ENCODE data around the gene SRP72.

The SRP72 gene

GRCh38 chr4:56467284-56468096 lies at the start of gene SRP72:
TSS of gene SRP72 (plus strand) at chr4:56467617. CDS start at chr4:56467636, 19 bp downstream.
- TF ChIP-seq CTCF (IDR thresholded peaks at IDR 0.05; ENCODE audit: insufficient read depth, missing control alignments), result no peak
- DNase-seq (ENCODE audit: insufficient read length, low spot score) (peak; percentile 79), FAIRE-seq (no peak)

GRCh38 chr4:56424176-56424575 lies 43.2 kb upstream of the SRP72 start:
- TF ChIP-seq CTCF (IDR thresholded peaks at IDR 0.05; ENCODE audit: insufficient read depth, missing control alignments), result no peak
- DNase-seq (ENCODE audit: insufficient read length, low spot score) (no peak), FAIRE-seq (no peak)

- peak; percentile 77 for FAIRE-seq
- no peak for DNase-seq (ENCODE audit: insufficient read length, low spot score)
- TF ChIP-seq CTCF (IDR thresholded peaks at IDR 0.05; ENCODE audit: insufficient read depth, missing control alignments), result peak; percentile 44
Measured at GRCh38 chr4:56424697-56425514, 42.5 kb upstream of the SRP72 start.

GRCh38 chr4:56425518-56425917 lies 41.9 kb upstream of the SRP72 start:
- DNase-seq (ENCODE audit: insufficient read length, low spot score), result no peak
- FAIRE-seq, result no peak
- TF ChIP-seq CTCF (IDR thresholded peaks at IDR 0.05; ENCODE audit: insufficient read depth, missing control alignments), result no peak

- FAIRE-seq (no peak), DNase-seq (ENCODE audit: insufficient read length, low spot score) (no peak)
- TF ChIP-seq CTCF (IDR thresholded peaks at IDR 0.05; ENCODE audit: insufficient read depth, missing control alignments), result no peak
Measured at GRCh38 chr4:56426273-56426672, 41.1 kb upstream of the SRP72 start.

- no peak for FAIRE-seq
- no peak for DNase-seq (ENCODE audit: insufficient read length, low spot score)
Measured at GRCh38 chr4:56427179-56427578, 40.2 kb upstream of the SRP72 start.

More at GRCh38 chr4:56427179-56427578, 40.2 kb upstream of the SRP72 start:
- TF ChIP-seq CTCF (IDR thresholded peaks at IDR 0.05; ENCODE audit: insufficient read depth, missing control alignments), result no peak
